Measurements from ENCODE around the gene NATD1.

Gene NATD1

GRCh38 chr17:21258593-21258992, 5.4 kb upstream of the NATD1 start:
- H3K27me3 Mint-ChIP-seq (ENCODE audit: low read depth) = no peaks in the 10 kb centered on the region
- no peaks in the 10 kb centered on the region for H3K9me3 Mint-ChIP-seq
- TF ChIP-seq, protein P1, sequence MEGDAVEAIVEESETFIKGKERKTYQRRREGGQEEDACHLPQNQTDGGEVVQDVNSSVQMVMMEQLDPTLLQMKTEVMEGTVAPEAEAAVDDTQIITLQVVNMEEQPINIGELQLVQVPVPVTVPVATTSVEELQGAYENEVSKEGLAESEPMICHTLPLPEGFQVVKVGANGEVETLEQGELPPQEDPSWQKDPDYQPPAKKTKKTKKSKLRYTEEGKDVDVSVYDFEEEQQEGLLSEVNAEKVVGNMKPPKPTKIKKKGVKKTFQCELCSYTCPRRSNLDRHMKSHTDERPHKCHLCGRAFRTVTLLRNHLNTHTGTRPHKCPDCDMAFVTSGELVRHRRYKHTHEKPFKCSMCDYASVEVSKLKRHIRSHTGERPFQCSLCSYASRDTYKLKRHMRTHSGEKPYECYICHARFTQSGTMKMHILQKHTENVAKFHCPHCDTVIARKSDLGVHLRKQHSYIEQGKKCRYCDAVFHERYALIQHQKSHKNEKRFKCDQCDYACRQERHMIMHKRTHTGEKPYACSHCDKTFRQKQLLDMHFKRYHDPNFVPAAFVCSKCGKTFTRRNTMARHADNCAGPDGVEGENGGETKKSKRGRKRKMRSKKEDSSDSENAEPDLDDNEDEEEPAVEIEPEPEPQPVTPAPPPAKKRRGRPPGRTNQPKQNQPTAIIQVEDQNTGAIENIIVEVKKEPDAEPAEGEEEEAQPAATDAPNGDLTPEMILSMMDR (IDR thresholded peaks at IDR 0.05; ENCODE audit: unreplicated experiment in 3 of 3) = no peak
- H3K36me3 Mint-ChIP-seq (ENCODE audit: low read depth) = no peaks in the 10 kb centered on the region
- no peak overlapping the region for H3K4me3 Mint-ChIP-seq
- no peaks in the 10 kb centered on the region for H3K4me1 Mint-ChIP-seq
- H3K27ac Mint-ChIP-seq = no peak overlapping the region

DNA sequence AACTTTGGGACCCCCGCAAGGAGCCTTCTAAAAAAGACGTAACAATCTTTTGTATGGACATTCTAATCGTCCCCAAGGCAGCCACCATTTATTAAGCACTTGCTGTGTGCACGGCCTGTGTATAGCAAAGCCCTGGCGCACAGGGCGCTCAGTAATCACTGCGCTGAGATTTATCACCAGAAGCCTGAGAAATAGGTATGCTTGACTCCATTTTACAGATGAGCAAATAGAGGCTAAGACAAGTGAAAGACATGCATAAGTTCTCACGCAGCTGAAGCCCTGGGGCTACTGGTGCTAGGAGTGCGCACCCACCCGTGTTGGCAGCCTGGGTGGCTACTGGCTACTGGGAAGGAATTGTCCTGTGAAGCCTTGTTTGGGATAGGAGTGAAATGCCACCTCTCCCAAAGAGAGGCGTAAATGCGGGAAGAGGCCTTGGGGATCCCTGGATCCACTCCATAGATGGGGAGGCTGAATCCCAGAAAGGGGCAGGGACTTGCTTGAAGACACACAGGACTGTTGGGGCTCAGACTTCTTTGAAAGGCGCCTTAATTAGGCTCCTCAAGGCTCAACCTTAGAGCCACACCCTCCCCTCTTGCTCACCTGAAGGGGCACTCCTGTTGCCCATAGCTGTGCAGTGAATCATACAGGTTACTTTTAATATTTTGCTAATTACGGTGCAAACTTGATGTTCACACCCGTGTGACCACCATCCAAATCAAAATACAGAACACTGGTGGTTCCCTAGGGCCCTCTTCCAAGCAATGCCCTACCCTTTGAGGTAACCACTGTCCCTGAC, 634 bp upstream of the NATD1 start:
- TF ChIP-seq, protein P1 (IDR thresholded peaks at IDR 0.05; ENCODE audit: unreplicated experiment in 3 of 3) = no peak
- Mint-ChIP-seq H3K27ac (peak overlapping the region; percentile 54 to 76 (median 71)), H3K4me1 (no peaks in the 10 kb centered on the region), H3K9me3 (no peaks in the 10 kb centered on the region), H3K4me3 (peak overlapping the region; percentile 84 to 93 (median 90)), H3K36me3 (ENCODE audit: low read depth) (no peaks in the 10 kb centered on the region), H3K27me3 (ENCODE audit: low read depth) (no peaks in the 10 kb centered on the region)

DNA sequence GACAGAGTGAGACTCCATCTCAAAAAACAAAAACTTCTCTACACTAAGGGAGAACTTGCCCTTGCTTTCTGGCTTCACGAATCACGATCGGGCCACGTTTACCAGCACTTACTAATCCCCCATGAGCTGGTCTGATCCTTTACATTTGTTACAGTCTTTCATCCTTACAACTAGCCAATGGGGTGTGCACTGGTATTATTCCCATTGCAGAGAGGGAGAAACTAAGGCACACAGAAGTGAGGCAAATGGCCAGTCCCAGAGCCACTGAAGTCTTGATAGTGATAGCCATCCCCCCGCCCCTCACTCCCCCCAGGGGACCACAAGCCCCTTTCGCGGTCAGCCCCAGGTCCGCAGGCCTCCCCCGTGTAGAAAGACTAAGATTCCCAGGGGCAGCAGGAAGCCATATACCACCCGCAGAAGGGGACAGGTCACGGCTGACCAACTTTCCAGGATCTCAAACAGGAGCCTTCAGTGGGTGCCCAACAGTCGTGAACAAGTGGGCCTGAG, 868 bp downstream of the NATD1 start:
- Mint-ChIP-seq H3K36me3 (ENCODE audit: low read depth) (no peaks in the 10 kb centered on the region), H3K4me3 (peak overlapping the region; percentile 82 to 90 (median 87)), H3K27me3 (ENCODE audit: low read depth) (no peaks in the 10 kb centered on the region), H3K4me1 (no peaks in the 10 kb centered on the region), H3K9me3 (no peaks in the 10 kb centered on the region), H3K27ac (peak overlapping the region in 1 of 3 experiments; percentile 59)
- TF ChIP-seq, protein P1 (IDR thresholded peaks at IDR 0.05; ENCODE audit: unreplicated experiment in 3 of 3) = no peak

GRCh38 chr17:21251337-21252010, 1.7 kb downstream of the NATD1 start:
- H3K27me3 Mint-ChIP-seq (ENCODE audit: low read depth) = no peaks in the 10 kb centered on the region
- H3K9me3 Mint-ChIP-seq = no peaks in the 10 kb centered on the region
- H3K27ac Mint-ChIP-seq = no peak overlapping the region
- no peaks in the 10 kb centered on the region for H3K4me1 Mint-ChIP-seq
- no peaks in the 10 kb centered on the region for H3K36me3 Mint-ChIP-seq (ENCODE audit: low read depth)
- H3K4me3 Mint-ChIP-seq = peak overlapping the region; percentile 82 to 90 (median 87)
- TF ChIP-seq, protein P1 (IDR thresholded peaks at IDR 0.05; ENCODE audit: unreplicated experiment in 3 of 3) = no peak

- Mint-ChIP-seq H3K36me3 (ENCODE audit: low read depth) (no peaks in the 10 kb centered on the region), H3K4me1 (no peaks in the 10 kb centered on the region), H3K4me3 (peak overlapping the region; percentile 26 to 56 (median 55)), H3K9me3 (no peaks in the 10 kb centered on the region), H3K27ac (no peak overlapping the region), H3K27me3 (ENCODE audit: low read depth) (no peaks in the 10 kb centered on the region)
- TF ChIP-seq, protein P1 (IDR thresholded peaks at IDR 0.05; ENCODE audit: unreplicated experiment in 3 of 3) = no peak
Measured at GRCh38 chr17:21250854-21251253, 2.4 kb downstream of the NATD1 start.
